Stomach (tissue), 4 donors: ENCODE data around the gene NLGN4X.

Source experiments
- CTCF ChIP-seq, 7 experiments: fragments of 450-650 bp in 4 of 7; fragments of 200-600 bp in 3 of 7; sonication (generic) in 3 of 7; IDR thresholded peaks; one replicate each; pipeline ENCODE4 v1.5.1; 2016 to 2019; ENCODE audit warnings: antibody characterized with exemption in 7 of 7, control low read depth in 2 of 7, mild to moderate bottlenecking in 1 of 7
- POLR2A ChIP-seq, 4 donors: fragments of 450-650 bp; IDR thresholded peaks; one replicate each; pipeline ENCODE4 v1.6.1; 2016; ENCODE audit warnings: antibody characterized with exemption in 4 of 4, control low read depth in 2 of 4, mild to moderate bottlenecking in 1 of 4, moderate library complexity in 1 of 4

- TF ChIP-seq CTCF (IDR thresholded peaks at IDR 0.05), result no peak
- TF ChIP-seq POLR2A (IDR thresholded peaks at IDR 0.05), result no peak
These were observed 3.3 kb downstream of the NLGN4X start for GRCh38 chrX:6225288-6225910.
